GM20000 (cell line): ENCODE results near the gene SPTSSA.

Experiments used
- DNase-seq: peaks from one replicate; pipeline ENCODE4 v3.0.0; 2012; ENCODE audit warnings: low spot score
- TF ChIP-seq, protein P1 (sequence below): IDR thresholded peaks from 2 replicates; pipeline ENCODE4 v1.5.1; 2012; ENCODE audit warnings: mild to moderate bottlenecking, control low read depth; ENCODE audit errors: extremely low read depth, missing control alignments

Gene SPTSSA

GRCh38 chr14:34452258-34452822 is 9.7 kb downstream of the SPTSSA start:
- DNase-seq = no peak
- TF ChIP-seq, protein P1, sequence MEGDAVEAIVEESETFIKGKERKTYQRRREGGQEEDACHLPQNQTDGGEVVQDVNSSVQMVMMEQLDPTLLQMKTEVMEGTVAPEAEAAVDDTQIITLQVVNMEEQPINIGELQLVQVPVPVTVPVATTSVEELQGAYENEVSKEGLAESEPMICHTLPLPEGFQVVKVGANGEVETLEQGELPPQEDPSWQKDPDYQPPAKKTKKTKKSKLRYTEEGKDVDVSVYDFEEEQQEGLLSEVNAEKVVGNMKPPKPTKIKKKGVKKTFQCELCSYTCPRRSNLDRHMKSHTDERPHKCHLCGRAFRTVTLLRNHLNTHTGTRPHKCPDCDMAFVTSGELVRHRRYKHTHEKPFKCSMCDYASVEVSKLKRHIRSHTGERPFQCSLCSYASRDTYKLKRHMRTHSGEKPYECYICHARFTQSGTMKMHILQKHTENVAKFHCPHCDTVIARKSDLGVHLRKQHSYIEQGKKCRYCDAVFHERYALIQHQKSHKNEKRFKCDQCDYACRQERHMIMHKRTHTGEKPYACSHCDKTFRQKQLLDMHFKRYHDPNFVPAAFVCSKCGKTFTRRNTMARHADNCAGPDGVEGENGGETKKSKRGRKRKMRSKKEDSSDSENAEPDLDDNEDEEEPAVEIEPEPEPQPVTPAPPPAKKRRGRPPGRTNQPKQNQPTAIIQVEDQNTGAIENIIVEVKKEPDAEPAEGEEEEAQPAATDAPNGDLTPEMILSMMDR = no peak

GRCh38 chr14:34450958-34451357 is 11.1 kb downstream of the SPTSSA start:
- no peak for DNase-seq
- TF ChIP-seq, protein P1 = no peak

- no peak for DNase-seq
Observed at GRCh38 chr14:34450542-34450915, 11.5 kb downstream of the SPTSSA start.

GRCh38 chr14:34449819-34450541 is 12.1 kb downstream of the SPTSSA start:
- no peak for DNase-seq
- TF ChIP-seq, protein P1 = no peak

More at GRCh38 chr14:34450542-34450915, 11.5 kb downstream of the SPTSSA start:
- TF ChIP-seq, protein P1 = no peak

GRCh38 chr14:34439090-34439489 is 22.9 kb downstream of the SPTSSA start:
- TF ChIP-seq, protein P1 = no peak
- DNase-seq = no peak

DNA sequence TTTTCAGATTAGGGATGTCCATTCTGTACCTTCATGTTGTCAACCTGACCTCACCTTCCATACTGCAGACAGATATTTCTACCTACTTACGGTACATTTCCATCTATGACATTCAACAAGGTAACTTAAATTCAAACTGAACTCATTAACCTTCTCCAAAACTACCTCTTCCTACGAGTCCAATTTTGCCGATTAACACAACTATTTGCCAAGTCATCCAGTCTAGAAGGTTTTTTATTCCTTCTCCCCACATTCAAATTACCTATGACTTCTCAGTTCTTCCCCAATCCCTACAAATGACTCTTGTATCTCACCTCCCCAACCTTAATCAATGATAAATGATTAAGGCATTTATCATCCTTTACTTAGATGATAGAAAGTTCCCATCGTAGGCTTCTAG is 23.6 kb downstream of the SPTSSA start:
- TF ChIP-seq, protein P1 = no peak
- DNase-seq = no peak

DNA sequence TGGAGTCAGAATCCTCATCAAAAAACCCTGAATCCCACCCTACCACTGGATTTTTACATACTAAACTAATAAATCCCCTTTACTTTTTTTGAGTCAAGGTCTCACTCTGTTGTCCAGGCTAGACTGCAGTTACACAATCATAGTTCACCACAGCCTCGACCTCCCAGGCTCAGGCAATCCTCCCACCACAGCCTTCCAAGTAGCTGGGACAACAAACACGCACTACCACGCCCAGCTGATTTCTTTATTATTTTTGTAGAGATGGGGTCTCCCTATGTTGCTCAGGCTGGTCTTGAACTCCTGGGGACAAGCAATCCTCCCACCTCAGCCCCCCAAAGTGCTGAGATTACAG is 24.3 kb downstream of the SPTSSA start:
- TF ChIP-seq, protein P1 = no peak
- no peak for DNase-seq
